Measurements from ENCODE around the gene PDE6A.

The PDE6A gene

DNA sequence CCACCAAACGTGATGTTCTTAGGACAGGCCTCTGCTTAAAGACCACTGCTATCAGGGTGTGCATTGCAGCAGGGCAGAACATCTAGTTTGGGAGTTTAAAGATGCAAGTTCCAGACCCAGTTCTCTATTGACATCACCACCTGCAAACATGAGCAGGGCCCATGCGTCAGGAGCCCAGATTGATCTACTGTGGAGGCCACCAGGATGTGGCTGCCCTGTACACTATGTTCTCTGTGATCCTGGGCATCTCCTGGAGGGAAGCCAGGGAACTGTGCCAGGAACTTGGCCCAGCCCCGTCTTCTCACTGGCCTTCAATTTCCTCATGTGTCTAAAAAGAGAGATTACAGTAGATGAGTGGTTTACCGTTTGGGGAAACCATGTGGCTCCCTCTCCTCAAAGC is 87.1 kb downstream of the PDE6A start:
- DNase-seq: no peak

DNA sequence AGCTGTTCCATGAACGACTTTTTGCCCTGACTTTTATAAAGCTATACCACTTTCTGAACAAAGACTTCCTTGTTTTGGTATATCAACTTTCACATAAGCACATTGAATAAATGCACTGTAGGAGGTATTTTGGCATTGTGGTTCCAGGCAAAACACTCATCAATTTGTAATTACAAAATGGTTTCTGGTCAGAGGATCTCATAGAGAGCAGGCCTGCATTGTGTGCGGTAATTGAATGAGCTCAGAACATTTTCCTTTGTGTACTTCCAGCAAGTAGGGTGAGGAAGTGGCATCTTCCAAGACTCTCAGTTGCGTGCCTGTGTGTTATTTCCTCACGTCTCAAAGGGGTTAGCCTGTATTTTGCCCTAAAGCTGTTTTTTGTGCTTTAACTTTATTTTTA is 89.2 kb downstream of the PDE6A start:
- no peak for DNase-seq

DNA sequence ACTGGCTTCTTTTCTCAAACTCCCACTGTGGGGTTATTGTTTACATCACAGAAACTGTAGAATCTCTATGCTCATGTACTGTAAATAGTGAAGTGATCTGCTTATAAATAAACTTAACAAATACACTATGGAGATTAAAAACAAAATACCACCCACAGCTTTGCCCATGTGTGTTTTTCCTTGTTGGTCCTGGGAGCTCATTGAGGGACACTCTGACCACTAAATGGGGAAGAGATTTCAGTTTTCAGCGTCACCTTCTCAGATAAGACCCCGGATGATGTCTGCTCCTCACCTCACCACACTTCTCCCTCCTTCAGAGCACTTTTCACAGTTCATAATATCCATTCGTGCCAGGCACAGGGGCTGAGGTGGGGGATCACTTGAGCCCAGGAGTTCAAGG is 89.7 kb downstream of the PDE6A start:
- no peak for DNase-seq

DNA sequence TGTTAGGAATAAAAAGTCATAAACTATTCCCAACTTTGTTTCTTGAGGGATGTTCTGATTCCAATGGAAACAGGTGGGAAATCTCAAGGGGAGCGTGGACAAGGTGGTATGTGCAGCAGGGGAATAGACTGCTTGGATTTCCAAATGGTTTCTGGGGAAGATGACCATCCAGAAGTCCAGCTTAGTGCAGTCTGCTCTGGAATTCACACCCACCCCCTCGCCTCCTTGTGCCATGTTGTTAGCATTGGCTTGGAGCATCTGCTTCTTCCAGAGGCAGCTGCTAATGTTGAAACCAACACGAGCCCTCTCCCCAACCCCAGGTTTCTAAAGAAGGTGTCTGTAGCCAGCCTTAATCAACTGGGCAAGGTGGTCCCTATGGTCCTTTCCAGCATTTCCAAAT is 90.9 kb downstream of the PDE6A start:
- no peak for DNase-seq

DNA sequence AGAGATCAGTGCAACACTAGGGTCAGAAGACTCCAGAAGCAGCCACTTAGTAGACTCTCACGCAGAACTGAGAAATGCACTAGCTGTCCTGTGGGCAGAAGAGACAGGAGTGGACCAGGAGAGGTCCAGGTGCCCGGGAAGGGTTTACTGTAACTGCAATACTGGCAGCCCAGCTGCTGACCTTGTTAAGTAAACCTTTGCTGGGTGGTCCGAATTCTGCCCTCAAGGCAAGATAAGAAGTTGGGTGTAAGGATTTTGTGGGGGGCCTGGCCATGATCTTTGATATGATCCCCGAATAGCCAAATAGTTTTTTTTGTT is 91.3 kb downstream of the PDE6A start:
- DNase-seq: no peak

DNA sequence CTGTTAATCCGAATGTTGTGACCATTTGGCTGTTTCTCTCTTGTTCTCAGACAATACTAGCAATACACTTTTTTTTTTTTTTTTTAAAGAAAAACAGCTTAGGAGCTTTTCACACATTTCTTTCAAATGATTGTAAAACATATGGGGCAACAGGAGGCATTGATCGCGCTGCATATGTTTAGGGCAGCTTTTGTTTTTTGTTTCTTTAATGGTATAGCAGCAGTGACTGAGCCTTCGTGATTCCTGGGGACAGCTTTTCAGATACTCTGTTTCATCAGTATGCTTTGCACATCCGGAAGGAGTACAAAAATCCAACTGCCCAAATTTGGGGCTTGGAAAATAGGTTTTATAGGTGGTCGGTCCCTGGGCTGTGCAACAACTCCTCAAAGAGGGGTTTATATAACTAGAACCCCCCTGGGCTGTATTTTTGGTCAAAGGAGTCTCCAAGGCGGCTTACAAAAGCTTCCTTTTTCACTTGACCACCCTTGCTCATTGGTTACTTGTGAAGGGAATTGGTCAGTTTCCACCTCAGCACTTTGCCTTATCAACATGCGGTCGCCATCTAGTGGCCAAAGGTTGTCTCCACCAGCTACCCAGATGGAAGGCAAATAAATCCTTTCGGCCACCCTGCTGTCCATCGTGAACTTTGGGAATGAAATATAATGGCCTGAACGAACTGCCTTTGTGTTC is 91.8 kb downstream of the PDE6A start:
- peak; percentile 27 for DNase-seq

DNA sequence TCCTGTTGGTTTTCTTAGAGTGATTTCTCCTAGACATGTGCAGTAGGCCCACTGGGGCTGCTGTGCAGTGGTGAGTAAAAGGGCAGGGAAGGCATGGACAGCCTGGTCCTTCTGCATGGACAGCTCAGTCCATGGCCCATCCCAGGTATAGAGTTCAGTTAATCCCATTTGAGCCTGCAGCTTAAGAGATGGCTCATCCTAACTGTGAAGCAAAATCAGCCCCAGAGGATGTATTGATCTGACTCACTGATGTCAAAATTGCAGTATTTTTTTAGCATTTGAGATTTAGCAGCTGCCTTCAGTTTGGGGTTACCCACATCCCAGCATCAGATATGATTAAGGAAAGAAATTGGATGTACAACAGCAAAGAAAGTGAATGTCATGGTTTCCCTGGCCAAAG is 93.4 kb downstream of the PDE6A start:
- no peak for DNase-seq

DNA sequence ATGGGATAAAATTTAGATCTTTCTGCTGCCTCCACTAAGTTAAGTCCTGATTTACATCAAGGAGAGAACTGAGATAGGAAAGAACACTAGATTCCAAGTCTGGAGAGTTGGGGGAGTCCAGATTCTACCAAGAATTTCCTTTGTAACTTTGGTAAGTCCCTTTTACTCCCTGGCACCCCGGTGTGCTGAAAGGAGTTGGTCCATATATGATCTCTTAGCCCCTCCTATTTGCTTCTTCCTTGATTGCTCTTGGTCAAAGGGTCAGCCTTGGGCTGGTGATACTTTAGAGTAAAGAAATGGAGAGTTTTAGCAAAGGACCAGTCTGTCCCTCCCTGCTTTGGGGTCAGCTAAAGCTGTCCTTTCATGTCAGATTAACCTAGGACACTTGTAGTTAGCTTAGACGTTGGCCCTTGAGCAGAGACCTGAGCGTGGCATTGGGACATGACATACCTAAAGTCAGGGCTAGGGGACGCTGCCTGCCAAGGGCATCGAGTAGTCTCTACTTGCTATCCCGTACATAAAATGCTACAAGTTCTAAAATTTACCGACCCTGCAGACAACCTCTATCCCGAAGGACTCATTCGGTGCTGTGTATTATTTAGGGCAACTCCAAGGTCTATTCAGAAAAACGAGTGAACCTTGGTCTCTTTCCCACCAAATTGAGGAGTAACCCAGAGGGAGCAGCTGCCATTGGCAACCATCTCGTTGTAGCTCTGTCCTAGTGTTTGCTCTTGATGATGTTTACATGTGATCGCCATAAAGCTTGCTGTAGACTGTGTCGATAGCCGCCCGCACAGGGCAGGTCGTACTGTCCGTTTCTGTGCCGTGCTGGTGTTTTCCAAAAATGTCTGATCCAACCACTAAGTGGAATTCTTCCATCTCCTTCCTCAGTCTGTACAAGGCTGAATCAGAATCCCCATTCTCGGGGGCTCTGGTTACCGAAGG is 94.4 kb downstream of the PDE6A start:
- no peak for DNase-seq

DNA sequence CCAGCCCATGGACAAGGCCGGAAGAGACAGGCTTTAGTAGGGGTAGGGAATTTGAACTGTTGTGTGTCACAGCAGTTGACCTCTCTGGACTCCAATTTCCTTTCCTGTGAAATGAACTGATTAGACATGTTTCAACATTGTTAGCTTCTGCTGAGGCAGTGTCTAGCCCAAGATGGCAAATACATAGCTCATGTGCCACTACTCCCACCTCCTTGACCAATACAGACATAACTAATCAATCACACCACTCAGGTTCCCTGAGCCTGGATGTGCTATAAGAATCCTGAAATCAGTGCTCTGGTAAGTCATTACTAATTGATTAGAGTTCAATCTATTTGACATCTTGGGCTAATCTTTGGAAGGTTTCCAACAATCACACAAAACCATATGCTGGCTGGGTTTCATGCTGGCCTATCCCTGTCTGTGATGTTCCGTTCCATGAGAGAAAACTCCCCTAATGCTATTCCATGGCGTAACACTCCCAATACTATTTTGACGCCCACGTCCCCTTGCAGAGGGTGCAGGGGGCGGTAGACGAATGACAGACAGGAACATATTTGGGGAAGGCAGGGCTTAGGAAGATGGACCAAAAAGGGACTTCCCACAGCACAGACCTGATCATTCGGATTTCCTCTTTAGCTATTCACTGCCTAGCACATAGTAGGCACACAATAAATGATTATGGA is 95.2 kb downstream of the PDE6A start:
- no peak for DNase-seq

DNA sequence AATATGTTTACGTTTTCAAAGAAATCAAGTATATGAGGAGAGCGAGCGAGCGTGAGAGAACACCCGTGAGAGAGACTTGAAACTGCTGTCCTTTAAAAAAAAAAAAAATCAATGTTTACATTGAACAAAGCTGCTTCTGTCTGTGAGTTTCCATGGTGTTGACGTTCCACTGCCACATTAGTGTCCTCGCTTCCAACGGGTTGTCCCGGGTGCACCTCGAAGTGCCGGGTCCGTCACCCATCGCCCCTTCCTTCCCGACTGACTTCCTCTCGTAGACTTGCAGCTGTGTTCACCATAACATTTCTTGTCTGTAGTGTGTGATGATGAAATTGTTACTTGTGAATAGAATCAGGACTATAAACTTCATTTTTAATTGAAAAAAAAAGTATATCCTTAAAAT is 97.0 kb downstream of the PDE6A start:
- DNase-seq: no peak

DNA sequence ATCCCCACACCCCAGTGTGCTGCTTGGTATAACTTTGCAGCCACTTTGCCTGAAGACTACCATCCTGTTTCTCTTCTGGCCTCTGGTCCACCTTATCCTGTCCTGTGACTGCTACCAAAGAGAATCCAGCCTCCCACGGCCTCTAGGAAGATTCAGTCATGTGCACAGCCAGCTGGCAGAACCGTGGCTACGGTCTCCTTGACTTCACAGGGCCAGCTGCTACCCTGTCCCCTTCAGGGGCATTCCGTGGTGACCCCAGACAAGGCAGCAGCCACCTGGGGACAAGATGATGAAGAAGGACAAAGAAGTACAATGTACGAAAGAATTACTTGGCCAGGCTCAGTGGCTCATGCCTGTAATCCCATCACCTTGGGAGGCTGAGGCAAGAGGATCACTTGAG is 98.6 kb downstream of the PDE6A start:
- no peak for DNase-seq

DNA sequence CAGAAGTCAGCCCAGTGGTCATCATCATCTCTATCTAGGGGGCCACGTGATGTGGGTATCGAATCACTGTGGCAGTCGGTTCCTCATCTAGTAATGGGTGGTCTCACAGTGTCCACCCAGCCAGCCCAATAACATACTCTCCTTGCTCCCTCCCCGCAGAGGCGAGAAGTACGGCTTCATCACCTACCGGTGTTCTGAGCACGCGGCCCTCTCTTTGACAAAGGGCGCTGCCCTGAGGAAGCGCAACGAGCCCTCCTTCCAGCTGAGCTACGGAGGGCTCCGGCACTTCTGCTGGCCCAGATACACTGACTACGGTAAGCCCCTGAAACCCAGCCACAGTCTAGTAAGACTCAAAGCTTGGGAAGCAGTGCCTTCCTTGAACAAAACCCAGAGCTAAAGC is 99.0 kb downstream of the PDE6A start:
- no peak for DNase-seq

DNA sequence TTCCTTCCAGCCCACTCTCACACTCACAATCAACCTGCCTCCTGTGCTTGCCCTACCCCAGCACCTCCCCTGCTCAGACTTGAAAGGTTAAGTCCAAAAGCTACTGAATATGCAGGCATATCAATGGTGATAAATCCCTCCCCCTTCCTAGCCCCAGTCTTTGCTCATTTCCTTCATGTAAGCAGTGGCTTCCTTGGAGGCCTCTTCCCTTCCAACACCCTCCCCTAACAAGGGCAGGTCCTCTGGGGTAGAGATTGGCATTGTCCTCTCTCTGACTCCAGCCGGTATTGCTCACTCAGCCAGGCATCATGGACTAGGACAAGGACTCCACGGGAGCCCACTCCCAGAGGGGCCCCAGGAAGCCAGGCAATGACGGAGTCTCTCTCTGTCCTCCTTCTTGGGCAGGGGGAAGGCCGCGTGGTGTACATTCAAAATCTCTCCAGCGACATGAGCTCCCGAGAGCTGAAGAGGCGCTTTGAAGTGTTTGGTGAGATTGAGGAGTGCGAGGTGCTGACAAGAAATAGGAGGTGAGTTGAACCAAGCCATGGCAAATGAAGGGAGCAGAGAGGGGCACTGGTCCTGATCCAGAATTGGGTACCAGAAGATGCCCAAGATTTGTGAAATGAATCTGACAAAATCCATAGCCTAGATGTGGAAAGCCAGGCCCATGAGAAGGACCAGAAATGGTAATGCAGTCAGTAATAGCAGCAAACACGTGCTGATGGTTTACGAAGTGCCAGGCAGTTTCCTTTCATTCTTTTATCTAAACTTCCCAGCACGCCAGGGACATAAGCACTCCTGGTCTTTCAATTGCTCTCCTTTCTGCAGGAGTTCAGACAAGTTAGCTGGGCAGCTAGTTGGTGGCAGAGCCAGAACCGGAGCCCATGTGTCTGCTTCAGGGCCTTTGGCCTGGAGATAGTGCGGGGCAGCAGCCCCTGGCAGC is 102.5 kb downstream of the PDE6A start:
- DNase-seq: no peak

DNA sequence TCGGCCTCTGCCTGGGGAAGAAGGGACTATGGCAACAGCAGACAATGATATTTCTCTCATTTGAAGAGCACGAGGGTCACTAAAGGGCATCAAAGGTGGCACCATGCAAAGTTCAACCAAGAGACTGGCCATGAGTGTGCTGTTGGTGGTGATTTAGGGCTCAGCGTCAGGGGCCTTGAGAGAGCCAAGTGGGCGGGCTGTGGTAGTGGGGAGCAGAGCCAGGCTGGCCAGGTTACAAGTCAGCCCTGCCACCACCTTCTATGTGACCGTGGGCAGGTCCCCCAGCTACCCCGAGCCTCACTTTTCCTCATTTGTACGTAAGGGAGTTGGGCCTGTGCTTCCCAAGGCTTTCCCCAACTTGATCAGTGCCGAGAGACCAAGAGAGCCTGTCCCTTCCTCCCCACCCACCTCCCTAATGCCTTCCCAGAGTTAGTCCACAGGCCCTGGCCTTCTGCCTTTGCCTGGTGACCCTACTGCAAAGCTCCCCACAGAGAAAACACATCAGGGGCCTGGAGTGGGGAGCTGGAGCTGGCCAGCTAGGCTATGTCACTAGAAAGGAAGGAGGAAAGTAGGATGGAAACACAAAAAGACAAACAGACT is 104.3 kb downstream of the PDE6A start:
- DNase-seq: no peak

DNA sequence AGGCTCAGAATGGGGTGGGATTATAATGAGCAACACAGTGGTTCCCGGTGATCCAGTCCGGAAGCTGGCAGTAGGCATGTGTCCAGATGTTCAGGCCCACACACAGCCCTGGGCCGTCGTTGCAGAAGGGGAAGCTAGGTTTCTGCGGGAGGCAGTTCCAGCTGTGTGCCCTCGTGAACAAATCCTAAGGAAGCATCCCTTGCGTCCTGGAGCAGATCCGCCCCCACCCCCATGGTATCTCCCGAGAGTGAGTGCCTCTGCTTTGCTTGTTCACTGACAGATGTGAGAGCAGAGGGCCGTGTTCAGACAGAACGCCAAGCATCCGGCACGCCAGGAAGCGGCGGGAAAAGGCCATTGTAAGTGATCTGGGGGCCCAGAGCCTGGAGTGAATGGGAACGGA is 104.8 kb downstream of the PDE6A start:
- DNase-seq: no peak

DNA sequence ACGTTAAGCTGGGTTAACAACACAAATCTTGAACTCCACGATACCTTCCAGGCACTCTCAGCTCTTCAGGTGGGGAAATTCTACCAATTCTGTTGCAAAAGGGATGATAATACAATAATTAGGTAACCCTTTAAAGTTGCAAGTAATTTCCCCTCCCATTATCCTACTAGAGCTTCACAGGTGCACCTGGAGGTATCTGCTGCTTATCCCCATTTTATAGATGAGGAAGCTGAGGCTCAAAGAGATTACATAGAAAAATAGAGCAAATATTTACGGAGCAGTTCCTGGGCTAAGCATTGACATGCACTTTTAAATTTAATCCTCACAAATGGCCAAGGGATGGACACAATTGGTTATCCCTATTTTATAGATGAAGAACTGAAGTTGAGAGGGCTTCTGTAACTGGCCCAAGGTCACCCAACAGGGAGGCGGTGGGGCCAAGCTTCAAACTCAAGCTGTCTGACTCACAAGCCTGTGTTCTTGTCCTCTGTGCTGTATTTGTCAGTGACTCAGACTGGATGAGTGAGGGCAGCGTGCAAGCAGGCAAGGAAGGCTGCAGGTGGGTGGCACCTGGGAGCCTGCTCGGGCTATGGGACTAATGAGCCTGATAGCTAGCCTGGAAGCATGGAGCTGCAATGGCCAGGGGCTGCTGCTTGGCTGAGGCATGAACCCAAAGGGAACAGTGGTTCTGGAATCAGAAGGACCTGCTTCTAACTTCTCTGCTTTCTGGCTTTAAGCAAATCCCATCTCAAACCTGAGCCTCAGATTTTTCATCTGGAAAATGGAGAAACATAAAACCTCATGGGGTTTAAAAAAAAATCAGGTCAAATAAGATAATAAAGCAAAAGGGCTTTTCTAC is 105.5 kb downstream of the PDE6A start:
- no peak for DNase-seq

DNA sequence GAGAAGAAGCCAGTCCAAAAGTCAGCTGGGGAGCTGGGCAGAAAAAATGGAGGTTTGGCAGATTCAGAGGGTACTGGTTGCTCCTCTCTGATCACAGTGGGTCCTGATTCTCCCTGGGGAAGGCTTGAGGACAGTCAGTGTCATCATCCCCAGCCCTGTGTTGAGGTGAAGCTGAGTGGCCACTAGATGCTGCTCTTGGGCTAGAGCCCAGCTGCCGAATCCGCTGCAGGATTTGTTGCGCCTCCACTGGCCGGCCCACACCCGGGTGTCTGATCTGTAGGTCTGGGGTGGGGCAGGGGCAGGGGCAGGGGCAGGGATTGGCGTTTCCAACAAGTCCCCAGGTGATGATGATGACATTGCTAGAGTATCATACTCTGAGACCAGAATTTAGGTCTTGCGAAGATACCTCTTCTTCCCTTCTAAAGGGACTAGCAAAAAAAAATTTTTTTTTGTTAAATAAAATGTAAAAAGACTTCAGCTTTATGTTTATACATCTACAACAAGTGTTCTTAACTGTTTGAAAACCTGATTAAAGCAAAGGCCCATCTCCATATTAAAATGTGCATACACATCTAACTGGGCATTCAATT is 106.8 kb downstream of the PDE6A start:
- peak; percentile 25 for DNase-seq

DNA sequence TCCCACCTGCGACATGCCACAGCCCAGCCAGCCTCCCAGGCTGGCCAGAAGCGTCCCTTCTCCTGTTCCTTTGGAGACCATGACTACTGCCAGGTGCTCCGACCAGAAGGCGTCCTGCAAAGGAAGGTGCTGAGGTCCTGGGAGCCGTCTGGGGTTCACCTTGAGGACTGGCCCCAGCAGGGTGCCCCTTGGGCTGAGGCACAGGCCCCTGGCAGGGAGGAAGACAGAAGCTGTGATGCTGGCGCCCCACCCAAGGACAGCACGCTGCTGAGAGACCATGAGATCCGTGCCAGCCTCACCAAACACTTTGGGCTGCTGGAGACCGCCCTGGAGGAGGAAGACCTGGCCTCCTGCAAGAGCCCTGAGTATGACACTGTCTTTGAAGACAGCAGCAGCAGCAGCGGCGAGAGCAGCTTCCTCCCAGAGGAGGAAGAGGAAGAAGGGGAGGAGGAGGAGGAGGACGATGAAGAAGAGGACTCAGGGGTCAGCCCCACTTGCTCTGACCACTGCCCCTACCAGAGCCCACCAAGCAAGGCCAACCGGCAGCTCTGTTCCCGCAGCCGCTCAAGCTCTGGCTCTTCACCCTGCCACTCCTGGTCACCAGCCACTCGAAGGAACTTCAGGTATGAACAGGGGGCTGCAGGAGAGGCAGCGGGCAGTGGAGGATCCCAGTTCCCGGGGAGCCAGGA is 108.0 kb downstream of the PDE6A start:
- DNase-seq: no peak

DNA sequence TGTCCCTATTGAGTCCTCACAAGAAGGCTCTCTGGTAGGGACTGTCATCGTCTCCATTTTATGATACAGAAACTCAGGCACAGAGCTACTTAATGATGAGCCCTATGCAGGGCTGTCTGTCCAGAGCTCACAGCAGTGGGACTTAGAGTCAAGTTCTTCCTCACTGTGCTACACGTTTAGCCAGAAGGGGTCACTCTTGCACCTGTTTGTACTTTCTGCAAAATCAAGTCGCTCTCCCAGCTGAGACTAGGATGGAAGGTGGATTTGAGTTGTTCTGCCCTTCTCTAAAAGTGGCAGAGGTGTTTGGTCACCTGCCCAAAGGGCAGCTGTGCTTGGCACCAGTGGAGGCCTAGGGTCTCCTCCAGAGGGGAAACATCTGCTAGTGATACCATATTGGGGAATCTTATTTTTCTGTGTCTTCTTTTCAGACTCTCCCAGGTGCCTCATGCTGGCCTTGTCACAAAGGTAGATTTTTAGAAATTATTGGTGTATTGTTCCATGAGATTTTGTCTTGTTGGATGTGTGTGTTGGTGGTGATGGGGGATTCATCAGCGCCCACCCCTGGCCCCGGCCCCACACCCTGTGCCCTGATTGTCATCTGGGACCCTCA is 110.2 kb downstream of the PDE6A start:
- peak; percentile 45 for DNase-seq
